SK-N-SH (cell line): Measurements from ENCODE around the gene ZNF398. TPM values are rescaled to one million over a fixed set of nuclear protein-coding genes. Genes with fewer than 3 reads are reported as not detected.

Source experiments
- CTCF ChIA-PET: fragments of 300-600, 350-600 bp; formaldehyde crosslinking; extraction: SDS; loops from one replicate; lab custom pipeline; 2021; lab: Yijun Ruan, JAX
- POLR2A ChIA-PET: fragments of 350-600 bp; sonication (Branson Sonifier 250); formaldehyde crosslinking; extraction: SDS; loops from one replicate; lab custom pipeline; 2020; ENCODE audit warnings: antibody characterized with exemption, inconsistent platforms; lab: Yijun Ruan, JAX
- DNase-seq: peaks from one replicate; pipeline ENCODE4 v3.0.0; 2012
- H2AFZ ChIP-seq: fragments of 200-600 bp; sonication (generic); 2 replicates; pipeline ENCODE4 v1.8.1; 2016; ENCODE audit warnings: antibody characterized with exemption, mild to moderate bottlenecking, low read depth
- H3F3A ChIP-seq: fragments of 200-600 bp; sonication (generic); replicated peaks from 2 replicates; pipeline ENCODE3; 2016; ENCODE audit warnings: antibody characterized with exemption, mild to moderate bottlenecking; ENCODE audit not compliant: insufficient read depth
- H3K27ac ChIP-seq, 2 experiments: fragments of 200-500 bp in 1 of 2; fragments of 200-600 bp in 1 of 2; sonication (Bioruptor generic) in 1 of 2; sonication (generic), shearing (Covaris generic) in 1 of 2; 2 replicates each; pipeline versions ENCODE4 v1.5.1 to v1.6.1; 2014 to 2016; ENCODE audit warnings: low read depth in 2 of 2, inconsistent platforms in 1 of 2, low read length in 1 of 2, mild to moderate bottlenecking in 1 of 2, mixed read lengths in 1 of 2
- H3K27me3 ChIP-seq: fragments of 200-600 bp; sonication (generic), shearing (Covaris generic); 2 replicates; pipeline ENCODE4 v1.6.1; 2016; ENCODE audit warnings: mixed run types; ENCODE audit not compliant: insufficient read depth
- H3K36me3 ChIP-seq, 2 experiments: fragments of 200-500 bp in 1 of 2; fragments of 200-600 bp in 1 of 2; sonication (Bioruptor generic) in 1 of 2; sonication (generic) in 1 of 2; replicated peaks in 1 of 2; 2 replicates each; pipeline versions ENCODE3 to v1.5.1; 2014 to 2016; ENCODE audit warnings: low read length in 1 of 2, mild to moderate bottlenecking in 1 of 2; ENCODE audit not compliant: insufficient read depth in 2 of 2, control insufficient read depth in 1 of 2
- H3K4me1 ChIP-seq, 2 experiments: fragments of 200-500 bp in 1 of 2; fragments of 200-600 bp in 1 of 2; sonication (Bioruptor generic) in 1 of 2; sonication (generic), shearing (Covaris generic) in 1 of 2; 2 replicates each; pipeline versions ENCODE4 v1.5.1 to v1.6.1; 2014 to 2016; ENCODE audit warnings: low read depth in 1 of 2, low read length in 1 of 2, mixed run types in 1 of 2; ENCODE audit not compliant: insufficient read depth in 2 of 2, control insufficient read depth in 1 of 2
- H3K4me2 ChIP-seq: fragments of 200-600 bp; sonication (generic), shearing (Covaris generic); 2 replicates; pipeline ENCODE4 v1.6.1; 2017; ENCODE audit warnings: mixed run types
- H3K4me3 ChIP-seq, 2 experiments: fragments of 200-500 bp in 1 of 2; fragments of 200-600 bp in 1 of 2; sonication (Bioruptor generic) in 1 of 2; sonication (generic), shearing (Covaris generic) in 1 of 2; 2 replicates each; pipeline versions ENCODE4 v1.5.1 to v1.8.1; 2014 to 2016; ENCODE audit warnings: low read depth in 2 of 2, inconsistent platforms in 1 of 2, low read length in 1 of 2, mild to moderate bottlenecking in 1 of 2, mixed read lengths in 1 of 2, moderate library complexity in 1 of 2
- H3K79me2 ChIP-seq: fragments of 200-600 bp; sonication (generic); 2 replicates; pipeline ENCODE4 v1.8.1; 2017; ENCODE audit warnings: mild to moderate bottlenecking; ENCODE audit not compliant: insufficient read depth
- H3K9ac ChIP-seq: fragments of 200-600 bp; sonication (generic); 2 replicates; pipeline ENCODE4 v1.6.1; 2017; ENCODE audit warnings: mixed run types
- H3K9me2 ChIP-seq: fragments of 200-600 bp; sonication (generic); 2 replicates; pipeline ENCODE4 v1.6.1; 2017; ENCODE audit warnings: mixed run types
- H3K9me3 ChIP-seq: fragments of 200-600 bp; sonication (generic); 2 replicates; pipeline ENCODE4 v1.6.1; 2017; ENCODE audit warnings: mixed run types, mild to moderate bottlenecking, moderate library complexity
- H4K20me1 ChIP-seq: fragments of 200-600 bp; sonication (generic); 2 replicates; pipeline ENCODE4 v1.6.1; 2017; ENCODE audit warnings: mild to moderate bottlenecking, mixed run types; ENCODE audit not compliant: insufficient read depth
- EP300 ChIP-seq, 2 experiments: IDR thresholded peaks; 2 replicates each; pipeline versions ENCODE4 v1.4.0 to v1.6.1; 2012; ENCODE audit warnings: borderline replicate concordance in 1 of 2, low read depth in 1 of 2, low read length in 1 of 2
- FOSL2 ChIP-seq: IDR thresholded peaks from 2 replicates; pipeline ENCODE4 v1.4.0; 2012; ENCODE audit warnings: low read depth, mild to moderate bottlenecking, moderate library complexity, borderline replicate concordance
- MXI1 ChIP-seq: IDR thresholded peaks from 2 replicates; pipeline ENCODE4 v1.6.1; 2012; ENCODE audit warnings: mild to moderate bottlenecking, low read depth, low read length, improper control_type of control experiment
- NRF1 ChIP-seq: IDR thresholded peaks from 2 replicates; pipeline ENCODE4 v1.6.1; 2012; ENCODE audit warnings: low read depth, mild to moderate bottlenecking, low read length
- PBX3 ChIP-seq: IDR thresholded peaks from 2 replicates; pipeline ENCODE4; 2012
- RCOR1 ChIP-seq: fragments of 150-350 bp; IDR thresholded peaks from 2 replicates; pipeline ENCODE4 v1.6.1; 2017; ENCODE audit warnings: antibody characterized with exemption, low read length
- REST ChIP-seq: IDR thresholded peaks from 2 replicates; pipeline ENCODE4 v1.6.1; 2012; ENCODE audit warnings: mild to moderate bottlenecking, low read depth, low read length, moderate library complexity
- SIN3A ChIP-seq: IDR thresholded peaks from 2 replicates; pipeline ENCODE4 v1.6.1; 2012; ENCODE audit warnings: low read depth, mild to moderate bottlenecking, low read length, moderate library complexity, borderline replicate concordance
- SMC3 ChIP-seq: IDR thresholded peaks from 2 replicates; pipeline ENCODE4 v1.6.1; 2012; ENCODE audit warnings: low read depth, low read length, improper control_type of control experiment
- TAF1 ChIP-seq: IDR thresholded peaks from 2 replicates; pipeline ENCODE4 v1.6.1; 2012; ENCODE audit warnings: low read depth, mild to moderate bottlenecking, low read length, moderate library complexity, borderline replicate concordance
- TEAD4 ChIP-seq: IDR thresholded peaks from 2 replicates; pipeline ENCODE4 v1.4.0; 2012; ENCODE audit warnings: mild to moderate bottlenecking, borderline replicate concordance; ENCODE audit not compliant: insufficient read depth
- YY1 ChIP-seq: IDR thresholded peaks from 2 replicates; pipeline ENCODE4 v1.4.0; 2012; ENCODE audit warnings: low read depth, mild to moderate bottlenecking
- WGBS: methylation state at CpG from one replicate; pipeline ENCODE4 v1.1.6; 2017; ENCODE audit warnings: low lambda C conversion rate; 5-methylcytosine and 5-hydroxymethylcytosine counted together
- polyA plus RNA-seq, 3 experiments: library from polyadenylated mRNA; depleted of rRNA; stranded (reverse); fragments of >200 nt; gene quantifications; 2 replicates each; pipeline ENCODE4 v1.2.3, GENCODE V29; 2012
- TF ChIP-seq, protein P1 (sequence below): IDR thresholded peaks from 2 replicates; pipeline ENCODE4 v1.4.0; 2012; ENCODE audit warnings: low read depth

Gene ZNF398
- polyA plus RNA-seq, 1 of the 3 experiments (the other 2 are of a cell fraction): 4.5 TPM

DNA sequence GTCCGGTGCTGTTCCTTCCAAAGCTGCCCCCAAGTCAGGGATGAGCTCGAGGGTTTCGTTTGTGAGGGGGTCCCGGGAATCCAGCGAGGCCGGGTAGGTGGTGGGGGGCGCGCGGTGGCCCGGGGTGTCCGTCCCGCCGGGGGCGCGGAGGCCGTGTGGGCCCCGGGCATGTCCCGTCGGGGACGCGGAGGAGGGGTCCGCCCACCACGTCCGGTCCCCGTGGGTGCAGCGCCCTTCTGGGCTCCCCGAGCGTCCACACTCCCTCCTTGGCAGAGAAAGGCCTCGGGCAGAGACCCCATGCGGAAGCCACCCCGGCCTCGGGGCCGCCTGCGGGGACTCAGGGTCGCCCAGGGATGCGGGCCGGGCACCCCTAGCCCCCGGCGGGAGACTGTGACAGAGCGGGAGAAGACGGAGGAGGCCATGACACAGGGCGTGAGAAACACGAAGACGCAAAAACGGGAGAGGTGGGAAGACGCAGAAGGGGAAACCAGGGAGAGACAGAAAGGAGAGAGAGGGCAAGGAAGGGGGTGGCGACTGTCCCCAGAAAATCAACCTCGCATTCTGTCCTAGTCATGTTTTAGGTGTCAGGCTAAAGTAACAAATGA lies 20.5 kb upstream of the ZNF398 start:
- Histone ChIP-seq H2AFZ (peak overlapping the region; percentile 77), H3K27ac (peak overlapping the region; percentile 83 to 90), H3K79me2 (peaks cover 48% of the 10 kb centered on the region), H3K9me3 (peaks cover 12% of the 10 kb centered on the region; the same call in 1 of the 2 replicates), H3K4me3 (peak overlapping the region; percentile 60 to 96), H4K20me1 (no peaks in the 10 kb centered on the region), H3K9me2 (no peaks in the 10 kb centered on the region), H3K36me3 (peaks cover 11 to 30% of the 10 kb centered on the region in 2 experiments), H3K4me2 (peak overlapping the region; percentile 97), H3K4me1 (peaks cover 8% of the 10 kb centered on the region in 2 experiments; a peak in 3 of 4 replicates), H3K9ac (peak overlapping the region; percentile 96), H3F3A (peaks cover 17% of the 10 kb centered on the region), H3K27me3 (no peaks in the 10 kb centered on the region)
- DNase-seq: peak; percentile 91
- POLR2A ChIA-PET: interaction anchor here (0.8 to 3.6 kb wide), 3 partner anchors 20 to 97 kb away, joined by 3 to 37 read pairs (median 7); partner anchors contain the start of gene ZNF398
- TF ChIP-seq MXI1: no peak; the same call in 1 of the 2 replicates
- TF ChIP-seq RCOR1: no peak
- no peak for TF ChIP-seq NRF1
- peak; percentile 77 for TF ChIP-seq YY1
- TF ChIP-seq TEAD4: 0 out of 2 replicates have a peak, but pooled peaks have one; percentile 7
- TF ChIP-seq SIN3A: no peak
- no peak for TF ChIP-seq SMC3
- no peak for TF ChIP-seq EP300 (IDR thresholded peaks at IDR 0.05; ENCODE audit: borderline replicate concordance in 1 of 2, low read depth in 1 of 2, low read length in 1 of 2)
- no peak for TF ChIP-seq TAF1
- TF ChIP-seq, protein P1, sequence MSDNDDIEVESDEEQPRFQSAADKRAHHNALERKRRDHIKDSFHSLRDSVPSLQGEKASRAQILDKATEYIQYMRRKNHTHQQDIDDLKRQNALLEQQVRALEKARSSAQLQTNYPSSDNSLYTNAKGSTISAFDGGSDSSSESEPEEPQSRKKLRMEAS: peak; percentile 81
- no peak for TF ChIP-seq FOSL2
- 0 out of 2 replicates have a peak, but pooled peaks have one; percentile 2 for TF ChIP-seq PBX3
- TF ChIP-seq REST: 0 out of 2 replicates have a peak, but pooled peaks have one; percentile 8
- CTCF ChIA-PET: interaction anchor here (0.6 to 7.1 kb wide), 36 partner anchors 9 to 367 kb away, joined by 3 to 73 read pairs (median 4); partner anchors contain the start of genes ZNF282, ZNF398 and ZNF783
- under 1% methylated on average over 35 of the region's 48 CpGs for whole genome bisulfite sequencing
